ENCODE data around the gene OAS3. TPM values are rescaled to one million over a fixed set of nuclear protein-coding genes. Genes with fewer than 3 reads are reported as not detected.
A peak's percentile ranks its signal among the peaks of the same experiment; 100 is the strongest.

OAS3 gene
- total RNA-seq, 1 experiment from 2014 or later = 1.2 TPM

GRCh38 chr12:112992541-112993398 lies 54.5 kb downstream of the OAS3 start:
- DNase-seq (ENCODE audit: low spot score) (peak; percentile 83), ATAC-seq (peak; percentile 87)
- H3K36me3 Mint-ChIP-seq = 0 out of 2 replicates have a peak, but pooled peaks cover 4% of the 10 kb centered on the region
- CTCF ChIA-PET = interaction anchor here (0.5 to 3.7 kb wide), 98 partner anchors 8 to 795 kb away, joined by 3 to 52 read pairs (median 4); partner anchors contain the start of genes CFAP73, DDX54, DTX1 and OAS1
- H3K27ac Mint-ChIP-seq = no peak overlapping the region
- POLR2A ChIA-PET = no interaction called here
- no peak for TF ChIP-seq RORB (CRISPR knock-in tag; IDR thresholded peaks at IDR 0.05)
- no peak for TF ChIP-seq MYBL2 (CRISPR knock-in tag; IDR thresholded peaks at IDR 0.05)
- TF ChIP-seq GRHL2 (CRISPR knock-in tag; IDR thresholded peaks at IDR 0.05; ENCODE audit: insufficient replicate concordance, severe bottlenecking) = no peak
- no peak for TF ChIP-seq SOX15 (CRISPR knock-in tag; IDR thresholded peaks at IDR 0.05)
- no peak for TF ChIP-seq ZSCAN18 (CRISPR knock-in tag; IDR thresholded peaks at IDR 0.05)
- no peak for TF ChIP-seq FOXP4 (CRISPR knock-in tag; IDR thresholded peaks at IDR 0.05)
- no peak for TF ChIP-seq TCF7 (CRISPR knock-in tag; IDR thresholded peaks at IDR 0.05; ENCODE audit: low read depth)
- no peak for TF ChIP-seq HMGA2 (CRISPR knock-in tag; IDR thresholded peaks at IDR 0.05)
- peak; percentile 83 for TF ChIP-seq CTCF (IDR thresholded peaks at IDR 0.05)
- no peak for TF ChIP-seq ATF6 (CRISPR knock-in tag; IDR thresholded peaks at IDR 0.05)
- no peak for TF ChIP-seq CREM (CRISPR knock-in tag; IDR thresholded peaks at IDR 0.05)
- 0 out of 2 replicates have a peak, but pooled peaks have one; percentile 21 for TF ChIP-seq MAX (CRISPR knock-in tag; IDR thresholded peaks at IDR 0.05)
- TF ChIP-seq STAT6 (CRISPR knock-in tag; conservative IDR thresholded peaks at IDR 0.05; ENCODE audit: low read depth) = no peak
- no peak for TF ChIP-seq PRRX2 (CRISPR knock-in tag; IDR thresholded peaks at IDR 0.05)
- TF ChIP-seq ZMAT4 (CRISPR knock-in tag; IDR thresholded peaks at IDR 0.05) = no peak
- peaks cover 16% of the 10 kb centered on the region for H3K4me1 Mint-ChIP-seq
- no peak overlapping the region for H3K4me3 Mint-ChIP-seq
- peaks cover 28% of the 10 kb centered on the region for H3K9me3 Mint-ChIP-seq
- peaks cover 8% of the 10 kb centered on the region for H3K27me3 Mint-ChIP-seq (ENCODE audit: low read depth)

All from WTC11 (cell line).